Measurements from ENCODE around the gene BTBD16.

BTBD16 gene

GRCh38 chr10:122271076-122271475, at the start of gene BTBD16:
Gene BTBD16 (plus strand): TSS chr10:122271296. CDS start chr10:122275082, 3,786 bp downstream.
- no peak for DNase-seq

- no peak for DNase-seq
These were observed 49.1 kb upstream of the BTBD16 start for GRCh38 chr10:122221958-122222357.

- DNase-seq: no peak
These were observed 48.5 kb upstream of the BTBD16 start for GRCh38 chr10:122222638-122223037.

- DNase-seq: no peak
These were observed 46.9 kb upstream of the BTBD16 start for GRCh38 chr10:122224159-122224558.

GRCh38 chr10:122225330-122225729, 45.8 kb upstream of the BTBD16 start:
- no peak for DNase-seq

- DNase-seq: no peak
These were observed 43.3 kb upstream of the BTBD16 start for GRCh38 chr10:122227754-122228153.

GRCh38 chr10:122229666-122230065, 41.4 kb upstream of the BTBD16 start:
- no peak for DNase-seq

- no peak for DNase-seq
These were observed 40.9 kb upstream of the BTBD16 start for GRCh38 chr10:122230222-122230621.

GRCh38 chr10:122232769-122233168, 38.3 kb upstream of the BTBD16 start:
- peak; percentile 29 to 69 for DNase-seq

GRCh38 chr10:122233857-122234348, 37.2 kb upstream of the BTBD16 start:
- peak in 1 of 2 experiments; percentile 2 for DNase-seq

GRCh38 chr10:122234416-122234815, 36.7 kb upstream of the BTBD16 start:
- DNase-seq: peak in 1 of 2 experiments; percentile 30

- peak; percentile 52 to 87 for DNase-seq
These were observed 34.3 kb upstream of the BTBD16 start for GRCh38 chr10:122236690-122237306.

GRCh38 chr10:122237331-122237990, 33.6 kb upstream of the BTBD16 start:
- peak; percentile 21 to 46 for DNase-seq

GRCh38 chr10:122239578-122240257, 31.4 kb upstream of the BTBD16 start:
- DNase-seq: no peak

GRCh38 chr10:122240401-122240800, 30.7 kb upstream of the BTBD16 start:
- no peak for DNase-seq

GRCh38 chr10:122241836-122242235, 29.3 kb upstream of the BTBD16 start:
- no peak for DNase-seq

GRCh38 chr10:122243550-122243949, 27.5 kb upstream of the BTBD16 start:
- no peak for DNase-seq

GRCh38 chr10:122244001-122244975, 26.8 kb upstream of the BTBD16 start:
- DNase-seq: peak in 1 of 2 experiments; percentile 30

- peak in 1 of 2 experiments; percentile 36 for DNase-seq
These were observed 26.0 kb upstream of the BTBD16 start for GRCh38 chr10:122245136-122245535.

GRCh38 chr10:122245897-122246296, 25.2 kb upstream of the BTBD16 start:
- no peak for DNase-seq

GRCh38 chr10:122246830-122247520, 24.1 kb upstream of the BTBD16 start:
- DNase-seq: no peak

Measured in NCI-H2081 (cell line).